ENCODE data around the gene LZTS2. TPM values are rescaled to one million over a fixed set of nuclear protein-coding genes. Genes with fewer than 3 reads are reported as not detected.

Gene LZTS2
- total RNA-seq, 4 donors from 2014 or later, result 81.4 to 134 (median 98.7) TPM

GRCh38 chr10:100969187-100970075 lies 30.2 kb upstream of the LZTS2 start, which contains the start of gene SEMA4G:
Gene SEMA4G, plus strand, starts transcription at chr10:100969504. Its CDS starts 3,409 bp downstream, at chr10:100972913.
- Histone ChIP-seq H3K27me3 (no peaks in the 10 kb centered on the region), H3K9me3 (no peaks in the 10 kb centered on the region), H3K4me1 (peaks cover 0 to 29% (median 14%) of the 10 kb centered on the region in 4 donors), H3K36me3 (peaks cover 0 to 27% (median 0%) of the 10 kb centered on the region in 3 donors), H3K27ac (peak within 1 kb of the TSS; percentile 30 to 78 (median 72)), H3K4me3 (peak within 1 kb of the TSS; percentile 47 to 81 (median 58))
- WGBS, 2 donors, result 1 to 7% methylated on average over 27 to 39 of the region's 70 CpGs
- TF ChIP-seq CTCF (IDR thresholded peaks at IDR 0.05) (peak; percentile 62 to 79 (median 67)), EP300 (IDR thresholded peaks at IDR 0.05) (no peak), POLR2A (IDR thresholded peaks at IDR 0.05) (no peak)
- DNase-seq (ENCODE audit: low spot score in 2 of 2), result peak in 1 of 2 donors; percentile 29

- Histone ChIP-seq H3K4me3 (peak overlapping the region; percentile 47 to 81 (median 58)), H3K27ac (peak overlapping the region in 3 of 4 donors; percentile 70 to 78 (median 75)), H3K4me1 (peaks cover 0 to 29% (median 14%) of the 10 kb centered on the region in 4 donors), H3K27me3 (no peaks in the 10 kb centered on the region), H3K36me3 (peaks cover 0 to 21% (median 0%) of the 10 kb centered on the region in 3 donors), H3K9me3 (no peaks in the 10 kb centered on the region)
- 33 to 36% methylated on average over 13 of the region's 13 CpGs for WGBS, 2 donors
- no peak for DNase-seq (ENCODE audit: low spot score in 2 of 2)
- TF ChIP-seq EP300 (IDR thresholded peaks at IDR 0.05) (no peak), POLR2A (IDR thresholded peaks at IDR 0.05) (no peak)
Observed at GRCh38 chr10:100970076-100970913, 29.3 kb upstream of the LZTS2 start.

GRCh38 chr10:100970914-100971811 lies 28.4 kb upstream of the LZTS2 start:
- TF ChIP-seq POLR2A (IDR thresholded peaks at IDR 0.05) (no peak), EP300 (IDR thresholded peaks at IDR 0.05) (no peak), CTCF (IDR thresholded peaks at IDR 0.05) (no peak)
- no peak for DNase-seq (ENCODE audit: low spot score in 2 of 2)
- H3K27ac ChIP-seq, result peak overlapping the region in 1 of 4 donors; percentile 43
- H3K4me3 ChIP-seq, result no peak overlapping the region
- H3K9me3 ChIP-seq, result no peaks in the 10 kb centered on the region
- H3K27me3 ChIP-seq, result no peaks in the 10 kb centered on the region
- peaks cover 0 to 14% (median 0%) of the 10 kb centered on the region in 3 donors for H3K36me3 ChIP-seq
- peaks cover 0 to 29% (median 14%) of the 10 kb centered on the region in 4 donors for H3K4me1 ChIP-seq
- WGBS, 2 donors, result 68 to 72% methylated on average over 4 of the region's 4 CpGs

- Histone ChIP-seq H3K4me3 (no peak overlapping the region), H3K27me3 (no peaks in the 10 kb centered on the region), H3K36me3 (peaks cover 0 to 15% (median 0%) of the 10 kb centered on the region in 3 donors), H3K27ac (peak overlapping the region in 1 of 4 donors; percentile 43), H3K4me1 (peaks cover 0 to 29% (median 14%) of the 10 kb centered on the region in 4 donors), H3K9me3 (no peaks in the 10 kb centered on the region)
- no peak for DNase-seq (ENCODE audit: low spot score in 2 of 2)
- 59 to 65% methylated on average over 13 of the region's 13 CpGs for WGBS, 2 donors
- no peak for TF ChIP-seq POLR2A (IDR thresholded peaks at IDR 0.05)
- TF ChIP-seq EP300 (IDR thresholded peaks at IDR 0.05), result no peak
- no peak for TF ChIP-seq CTCF (IDR thresholded peaks at IDR 0.05)
Observed at GRCh38 chr10:100972115-100972903, 27.3 kb upstream of the LZTS2 start.

Data from tibial nerve (tissue), 4 donors.